DND-41 (cell line): ENCODE data around the gene PNCK.

ENCODE experiments used
- EZH2 ChIP-seq: IDR thresholded peaks from 3 replicates; pipeline ENCODE4 v1.6.1; 2012; ENCODE audit warnings: borderline replicate concordance, low read depth, mild to moderate bottlenecking, moderate library complexity, low read length, inconsistent platforms; ENCODE audit not compliant: severe bottlenecking
- TF ChIP-seq, protein P1 (sequence below): IDR thresholded peaks from 2 replicates; pipeline ENCODE4 v1.5.1; 2012; ENCODE audit warnings: borderline replicate concordance, low read length, moderate library complexity, mild to moderate bottlenecking; ENCODE audit not compliant: poor library complexity, severe bottlenecking; ENCODE audit errors: extremely low read depth

DNA sequence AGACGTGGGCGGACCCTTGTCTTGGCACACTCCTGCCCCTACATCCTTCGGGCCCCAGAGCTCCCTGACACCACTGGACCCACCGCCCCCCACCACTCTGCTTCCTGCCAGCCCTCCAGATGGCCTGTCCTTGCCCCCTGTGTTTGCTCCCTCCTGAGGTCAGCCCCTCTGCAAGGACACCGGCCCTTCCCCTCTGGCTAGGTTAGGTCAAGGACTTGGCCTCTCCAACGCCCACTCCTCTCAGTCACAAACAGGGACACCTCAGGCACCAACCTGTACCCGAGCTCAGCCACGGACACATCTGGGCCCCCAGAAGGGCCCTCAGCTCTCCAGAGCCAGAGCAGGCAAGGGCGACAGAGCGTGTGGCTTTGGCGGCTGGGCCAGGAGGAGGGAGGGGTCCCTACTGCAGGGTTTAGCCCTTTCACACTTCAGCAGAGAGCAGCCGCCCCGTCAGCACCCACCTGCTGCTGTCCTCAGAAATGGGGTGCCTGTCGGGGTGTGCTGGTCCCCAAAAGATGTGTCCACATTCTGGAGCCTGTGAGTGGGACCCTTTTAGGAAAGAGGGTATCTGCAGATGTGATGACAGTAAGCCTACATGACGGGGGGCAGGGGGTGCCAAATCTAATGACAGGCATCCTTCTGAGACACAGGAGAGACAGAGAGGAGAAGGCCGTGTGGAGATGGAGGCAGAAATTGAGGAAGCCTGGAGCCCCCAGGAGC, 50.1 kb downstream of the PNCK start:
- no peak for TF ChIP-seq EZH2
- TF ChIP-seq, protein P1, sequence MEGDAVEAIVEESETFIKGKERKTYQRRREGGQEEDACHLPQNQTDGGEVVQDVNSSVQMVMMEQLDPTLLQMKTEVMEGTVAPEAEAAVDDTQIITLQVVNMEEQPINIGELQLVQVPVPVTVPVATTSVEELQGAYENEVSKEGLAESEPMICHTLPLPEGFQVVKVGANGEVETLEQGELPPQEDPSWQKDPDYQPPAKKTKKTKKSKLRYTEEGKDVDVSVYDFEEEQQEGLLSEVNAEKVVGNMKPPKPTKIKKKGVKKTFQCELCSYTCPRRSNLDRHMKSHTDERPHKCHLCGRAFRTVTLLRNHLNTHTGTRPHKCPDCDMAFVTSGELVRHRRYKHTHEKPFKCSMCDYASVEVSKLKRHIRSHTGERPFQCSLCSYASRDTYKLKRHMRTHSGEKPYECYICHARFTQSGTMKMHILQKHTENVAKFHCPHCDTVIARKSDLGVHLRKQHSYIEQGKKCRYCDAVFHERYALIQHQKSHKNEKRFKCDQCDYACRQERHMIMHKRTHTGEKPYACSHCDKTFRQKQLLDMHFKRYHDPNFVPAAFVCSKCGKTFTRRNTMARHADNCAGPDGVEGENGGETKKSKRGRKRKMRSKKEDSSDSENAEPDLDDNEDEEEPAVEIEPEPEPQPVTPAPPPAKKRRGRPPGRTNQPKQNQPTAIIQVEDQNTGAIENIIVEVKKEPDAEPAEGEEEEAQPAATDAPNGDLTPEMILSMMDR: no peak
